GM21447 (cell line): ENCODE results near the gene USP30.
A peak's percentile ranks its signal among the peaks of the same experiment; 100 is the strongest.
"Not testable (repeated sequence)": the region's sequence is repeated elsewhere in the genome, so short reads cannot be mapped to it uniquely, and the experiment has no call there.

Experiments
- ATAC-seq: cut with Tn5 transposase; IDR thresholded peaks from one replicate; pipeline ENCODE4 v1.9.1; 2021; ENCODE audit not compliant: unreplicated experiment

USP30 gene

DNA sequence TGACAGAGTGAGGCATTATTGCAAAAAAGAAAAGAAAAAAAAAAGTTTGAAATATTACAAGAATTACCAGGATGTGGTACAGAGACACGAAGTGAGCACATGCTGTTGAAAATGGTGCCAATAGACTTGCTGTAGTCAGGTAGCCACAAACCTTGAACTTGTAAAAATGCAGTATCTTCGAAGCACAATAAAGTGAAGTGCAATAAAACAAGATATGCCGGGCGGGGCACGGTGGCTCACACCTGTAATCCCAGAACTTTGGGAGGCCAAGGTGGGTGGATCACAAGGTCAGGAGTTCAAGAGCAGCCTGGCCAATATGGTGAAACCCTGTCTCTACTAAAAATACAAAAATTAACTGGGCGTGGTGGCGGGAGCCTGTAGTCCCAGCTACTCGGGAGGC lies 2.6 kb upstream of the USP30 start:
- not testable (repeated sequence) for ATAC-seq

GRCh38 chr12:109052097-109052413 lies 321 bp upstream of the USP30 start:
- ATAC-seq = no peak

DNA sequence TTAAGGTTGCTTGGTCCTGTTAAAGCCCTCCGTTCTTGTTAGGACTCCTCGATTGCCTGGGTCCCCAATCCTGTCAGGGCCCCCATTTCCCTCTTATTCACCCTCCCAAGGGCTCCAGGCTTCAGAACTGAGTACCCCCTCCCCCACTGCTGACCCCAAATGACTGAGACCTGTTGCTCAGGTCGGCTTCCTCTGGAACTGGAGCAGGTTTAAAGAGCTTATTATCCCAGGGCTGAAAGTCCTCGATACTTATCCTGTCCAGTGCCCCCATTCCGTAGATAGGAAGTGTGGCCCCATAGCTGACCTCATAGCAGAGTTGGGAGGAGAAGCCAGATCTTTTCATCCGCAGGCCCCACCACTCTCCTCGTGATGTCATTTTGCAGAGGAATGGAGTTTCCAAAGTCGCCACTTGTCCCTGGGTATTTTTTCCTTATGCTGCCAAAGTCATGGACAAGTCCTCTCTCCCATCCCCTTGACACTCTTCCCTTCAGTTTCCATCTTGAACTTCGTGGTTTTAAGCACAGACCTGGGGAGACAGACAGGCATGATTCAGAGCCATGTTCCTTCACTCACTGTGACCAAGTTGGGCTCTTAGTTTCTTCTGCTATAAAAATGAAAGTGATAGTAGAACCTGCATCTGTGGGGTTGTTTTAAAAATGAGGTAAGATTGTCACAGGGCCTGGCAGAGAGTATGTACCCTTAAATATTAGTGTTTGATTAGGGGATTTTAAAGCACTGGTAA lies 1.2 kb downstream of the USP30 start:
- peak; percentile 44 for ATAC-seq

GRCh38 chr12:109054124-109054513 lies 1.7 kb downstream of the USP30 start:
- not testable (repeated sequence) for ATAC-seq

- ATAC-seq = no peak
Observed at GRCh38 chr12:109054520-109054919, 2.1 kb downstream of the USP30 start.

- ATAC-seq = no peak
Observed at GRCh38 chr12:109056891-109057290, 4.5 kb downstream of the USP30 start.

GRCh38 chr12:109057376-109057775 lies 5.0 kb downstream of the USP30 start:
- no peak for ATAC-seq

DNA sequence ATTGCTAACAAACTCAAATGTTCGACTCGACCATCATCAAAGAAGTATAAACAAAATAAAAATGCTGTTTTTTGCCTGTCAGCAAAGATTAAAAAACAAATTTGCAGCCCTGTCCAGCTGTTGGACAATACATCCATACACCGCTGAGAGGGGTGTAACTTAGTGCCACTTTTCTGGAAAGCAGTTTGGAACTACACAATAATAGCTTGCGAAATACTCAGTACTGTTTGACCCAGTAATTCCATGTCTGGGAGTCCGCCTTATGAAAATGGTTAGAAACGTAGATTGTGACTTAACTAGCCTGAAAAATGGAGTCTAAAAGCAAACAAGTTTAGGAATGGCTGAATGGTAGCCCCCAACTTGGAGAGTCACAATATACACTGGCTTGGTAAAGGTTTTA lies 6.4 kb downstream of the USP30 start:
- no peak for ATAC-seq

DNA sequence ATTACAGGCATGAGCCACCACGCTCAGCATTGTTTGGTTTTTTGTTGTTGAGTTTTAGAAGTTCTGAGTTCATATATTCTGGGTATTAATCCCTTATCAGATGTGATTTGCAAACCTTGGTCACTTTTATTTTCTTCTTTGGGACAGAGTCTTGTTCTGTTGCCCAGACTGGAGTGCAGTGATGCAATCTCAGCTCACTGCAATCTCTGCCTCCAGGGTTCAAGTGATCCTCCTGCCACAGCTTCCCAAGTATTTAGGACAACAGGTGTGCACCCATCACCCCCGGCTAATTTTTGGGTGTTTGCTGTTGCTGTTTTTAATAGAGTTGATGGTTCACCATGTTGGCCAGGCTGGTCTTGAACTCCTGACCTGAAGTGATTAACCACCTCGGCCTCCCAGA lies 11.8 kb downstream of the USP30 start:
- no peak for ATAC-seq

DNA sequence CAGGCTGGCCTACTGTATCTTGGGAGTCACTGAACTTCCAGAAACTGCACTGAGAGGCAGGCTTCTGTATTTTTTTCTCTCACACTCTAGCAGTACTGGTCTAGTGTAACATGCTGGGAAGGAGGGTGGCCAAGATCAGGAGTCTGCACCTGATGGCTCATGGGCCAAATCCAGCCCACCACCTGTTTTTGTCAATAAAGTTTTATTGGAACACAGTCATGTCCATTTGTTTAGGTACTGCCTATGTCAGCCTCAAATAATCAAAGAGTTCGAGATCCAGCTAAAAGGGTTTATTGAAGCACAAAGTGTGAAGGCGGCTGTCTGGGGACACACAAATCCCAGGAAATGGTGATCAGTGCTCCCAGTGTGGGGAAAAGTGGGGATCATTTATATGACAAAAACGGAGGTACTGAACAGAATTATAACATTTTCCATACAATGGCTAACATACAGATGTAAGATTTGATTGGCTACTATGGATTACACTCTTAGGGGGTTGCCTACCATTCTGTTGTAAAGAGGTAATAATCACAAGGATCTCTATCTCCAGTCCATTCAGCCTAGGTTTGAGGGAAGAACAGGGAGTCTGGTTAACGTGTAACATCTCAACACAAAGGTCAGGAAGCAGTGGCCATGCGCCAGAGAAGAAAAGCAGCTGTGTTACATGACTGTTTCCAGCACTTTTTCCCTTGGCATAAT lies 12.9 kb downstream of the USP30 start:
- no peak for ATAC-seq

DNA sequence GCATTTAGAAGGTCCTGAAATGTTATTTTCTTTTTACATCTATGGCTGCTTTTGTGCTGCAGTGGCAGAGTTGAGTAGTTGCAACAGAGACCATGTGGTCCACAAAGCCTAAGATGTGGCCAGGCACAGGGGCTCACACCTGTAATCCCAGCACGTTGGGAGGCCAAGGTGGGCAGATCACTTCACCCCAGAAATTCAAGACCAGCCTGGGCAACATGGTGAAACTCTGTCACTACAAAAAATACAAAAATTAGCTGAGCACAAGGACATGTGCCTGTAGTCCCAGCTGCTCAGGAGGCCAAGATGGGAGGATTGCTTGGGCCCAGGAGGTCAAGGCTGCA lies 13.4 kb downstream of the USP30 start:
- ATAC-seq = no peak

- no peak for ATAC-seq
Observed at GRCh38 chr12:109069307-109070271, 17.2 kb downstream of the USP30 start.

GRCh38 chr12:109074866-109075265 lies 22.5 kb downstream of the USP30 start:
- no peak for ATAC-seq

DNA sequence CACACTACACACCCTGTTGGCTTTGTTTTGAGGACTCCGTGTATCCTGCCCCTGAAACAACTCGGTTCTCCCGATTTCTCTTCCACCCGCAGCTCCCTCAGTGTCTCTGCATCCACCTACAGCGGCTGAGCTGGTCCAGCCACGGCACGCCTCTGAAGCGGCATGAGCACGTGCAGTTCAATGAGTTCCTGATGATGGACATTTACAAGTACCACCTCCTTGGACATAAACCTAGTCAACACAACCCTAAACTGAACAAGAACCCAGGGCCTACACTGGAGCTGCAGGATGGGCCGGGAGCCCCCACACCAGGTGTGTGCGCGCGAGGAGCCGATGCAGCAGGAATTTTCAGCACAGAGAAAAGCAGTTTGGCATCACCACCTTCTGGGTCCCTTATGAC lies 30.4 kb downstream of the USP30 start:
- no peak for ATAC-seq

- no peak for ATAC-seq
Observed at GRCh38 chr12:109084425-109084824, 32.0 kb downstream of the USP30 start.

DNA sequence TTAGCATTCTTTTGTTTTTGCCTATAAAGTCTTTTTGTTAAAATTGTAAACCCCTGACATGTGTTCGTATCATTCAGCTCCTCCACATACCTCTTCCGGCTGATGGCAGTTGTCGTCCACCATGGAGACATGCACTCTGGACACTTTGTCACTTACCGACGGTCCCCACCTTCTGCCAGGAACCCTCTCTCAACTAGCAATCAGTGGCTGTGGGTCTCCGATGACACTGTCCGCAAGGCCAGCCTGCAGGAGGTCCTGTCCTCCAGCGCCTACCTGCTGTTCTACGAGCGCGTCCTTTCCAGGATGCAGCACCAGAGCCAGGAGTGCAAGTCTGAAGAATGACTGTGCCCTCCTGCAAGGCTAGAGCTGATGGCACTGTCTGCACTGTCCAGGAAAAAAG lies 33.2 kb downstream of the USP30 start:
- ATAC-seq = no peak

- no peak for ATAC-seq
Observed at GRCh38 chr12:109087250-109087649, 34.9 kb downstream of the USP30 start.

DNA sequence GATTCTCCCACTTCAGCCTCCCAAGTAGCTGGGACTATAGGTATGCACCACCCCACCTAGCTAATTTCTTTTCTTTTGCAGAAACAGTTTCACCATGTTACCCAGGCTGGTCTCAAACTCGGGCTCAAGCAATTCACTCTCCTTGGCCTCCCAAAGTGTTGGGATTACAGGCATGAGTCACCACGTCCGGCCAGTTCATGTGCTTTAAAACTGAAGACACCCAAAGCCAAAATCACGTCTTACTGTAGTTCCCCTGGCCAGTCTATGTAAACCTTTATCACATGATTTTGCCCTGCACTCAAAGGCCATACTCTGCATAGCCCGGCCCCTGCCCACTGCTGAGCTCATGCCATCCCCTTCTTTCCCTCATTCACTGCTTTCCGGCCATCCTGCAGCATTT lies 36.4 kb downstream of the USP30 start:
- no peak for ATAC-seq

- ATAC-seq = no peak
Observed at GRCh38 chr12:109089683-109090082, 37.3 kb downstream of the USP30 start.

- ATAC-seq = no peak
Observed at GRCh38 chr12:109092497-109093021, 40.2 kb downstream of the USP30 start.
